Measurements from ENCODE around the gene RBM20.

- TF ChIP-seq ELF1 (CRISPR knock-in tag; IDR thresholded peaks at IDR 0.05) (no peak), KLF13 (CRISPR knock-in tag; IDR thresholded peaks at IDR 0.05) (no peak), ZFP1 (CRISPR knock-in tag; IDR thresholded peaks at IDR 0.05) (no peak), ZNF530 (CRISPR knock-in tag; IDR thresholded peaks at IDR 0.05; ENCODE audit: low read depth) (no peak), SRF (IDR thresholded peaks at IDR 0.05; ENCODE audit: low read depth, low read length) (no peak)
Measured at GRCh38 chr10:110698340-110698739, 54.2 kb downstream of the RBM20 start.
